ENCODE results near the gene OVAAL. TPM values are rescaled to one million over a fixed set of nuclear protein-coding genes. Genes with fewer than 3 reads are reported as not detected.

OVAAL gene
- total RNA-seq, 2 experiments from 2014 or later = not detected

GRCh38 chr1:180603223-180603849 is 44.6 kb downstream of the OVAAL start:
- Histone ChIP-seq H2AFZ (ENCODE audit: low read length) (no peak overlapping the region), H3K4me3 (ENCODE audit: low read depth, low read length, poor library complexity, severe bottlenecking) (no peak overlapping the region), H3K27ac (ENCODE audit: low read depth, low read length, poor library complexity, severe bottlenecking) (no peak overlapping the region), H3K4me2 (ENCODE audit: low read length) (no peak overlapping the region), H3K9me3 (ENCODE audit: low read length) (no peaks in the 10 kb centered on the region), H3K4me1 (ENCODE audit: insufficient read depth, low read length, poor library complexity, severe bottlenecking) (no peaks in the 10 kb centered on the region), H3K79me2 (ENCODE audit: insufficient read depth, low read depth, low read length) (no peaks in the 10 kb centered on the region), H4K20me1 (ENCODE audit: insufficient read depth, low read length) (no peaks in the 10 kb centered on the region), H3K9me2 (ENCODE audit: insufficient read depth, low read length) (no peaks in the 10 kb centered on the region), H3K36me3 (ENCODE audit: insufficient read depth, low read length) (no peaks in the 10 kb centered on the region)
- CTCF ChIA-PET (ENCODE audit: unreplicated experiment) = no interaction called here
- no peak for DNase-seq (ENCODE audit: low spot score)
- POLR2A ChIA-PET = interaction anchor here (0.5 kb wide), 1 partner anchor 37 kb away, joined by 3 read pairs; no protein-coding TSS in a partner anchor
- TF ChIP-seq EZH2phosphoT487 (IDR thresholded peaks at IDR 0.05; ENCODE audit: borderline replicate concordance, low read depth, low read length) (no peak), CTCF (conservative IDR thresholded peaks at IDR 0.05; ENCODE audit: low read length) (no peak)
- no TSS peak for BruUV-seq (replicated peaks)
- intact Hi-C loops (cut with micrococcal nuclease; ENCODE audit: unreplicated experiment) = no loop called here

- intact Hi-C loops (cut with micrococcal nuclease; ENCODE audit: unreplicated experiment) = no loop called here
- no peaks in the 10 kb centered on the region for H3K79me2 ChIP-seq (ENCODE audit: insufficient read depth, low read depth, low read length)
- DNase-seq (ENCODE audit: low spot score) = no peak
- H3K27ac ChIP-seq (ENCODE audit: low read depth, low read length, poor library complexity, severe bottlenecking) = no peak overlapping the region
- no peaks in the 10 kb centered on the region for H3K9me2 ChIP-seq (ENCODE audit: insufficient read depth, low read length)
- H2AFZ ChIP-seq (ENCODE audit: low read length) = no peak overlapping the region
- POLR2A ChIA-PET = interaction anchor here (0.5 kb wide), 1 partner anchor 37 kb away, joined by 3 read pairs; no protein-coding TSS in a partner anchor
- H3K4me2 ChIP-seq (ENCODE audit: low read length) = no peak overlapping the region
- CTCF ChIA-PET (ENCODE audit: unreplicated experiment) = no interaction called here
- H3K9me3 ChIP-seq (ENCODE audit: low read length) = no peaks in the 10 kb centered on the region
- TF ChIP-seq CTCF (conservative IDR thresholded peaks at IDR 0.05; ENCODE audit: low read length) (no peak), EZH2phosphoT487 (IDR thresholded peaks at IDR 0.05; ENCODE audit: borderline replicate concordance, low read depth, low read length) (no peak)
- no peak overlapping the region for H3K4me3 ChIP-seq (ENCODE audit: low read depth, low read length, poor library complexity, severe bottlenecking)
- no TSS peak for BruUV-seq (replicated peaks)
- no peaks in the 10 kb centered on the region for H4K20me1 ChIP-seq (ENCODE audit: insufficient read depth, low read length)
- H3K36me3 ChIP-seq (ENCODE audit: insufficient read depth, low read length) = no peaks in the 10 kb centered on the region
- no peaks in the 10 kb centered on the region for H3K4me1 ChIP-seq (ENCODE audit: insufficient read depth, low read length, poor library complexity, severe bottlenecking)
These were observed 45.1 kb downstream of the OVAAL start for GRCh38 chr1:180603850-180604226.

- intact Hi-C loops (cut with micrococcal nuclease; ENCODE audit: unreplicated experiment) = no loop called here
- CTCF ChIA-PET (ENCODE audit: unreplicated experiment) = no interaction called here
These were observed 47.4 kb downstream of the OVAAL start for GRCh38 chr1:180606155-180606554.

More at GRCh38 chr1:180606155-180606554, 47.4 kb downstream of the OVAAL start:
- TF ChIP-seq EZH2phosphoT487 (IDR thresholded peaks at IDR 0.05; ENCODE audit: borderline replicate concordance, low read depth, low read length) (no peak), CTCF (conservative IDR thresholded peaks at IDR 0.05; ENCODE audit: low read length) (no peak)
- POLR2A ChIA-PET = no interaction called here
- H4K20me1 ChIP-seq (ENCODE audit: insufficient read depth, low read length) = no peaks in the 10 kb centered on the region
- no peak for DNase-seq (ENCODE audit: low spot score)
- H3K4me3 ChIP-seq (ENCODE audit: low read depth, low read length, poor library complexity, severe bottlenecking) = no peak overlapping the region
- H3K9me3 ChIP-seq (ENCODE audit: low read length) = no peaks in the 10 kb centered on the region
- BruUV-seq (replicated peaks) = no TSS peak
- H3K27ac ChIP-seq (ENCODE audit: low read depth, low read length, poor library complexity, severe bottlenecking) = no peak overlapping the region
- H2AFZ ChIP-seq (ENCODE audit: low read length) = no peak overlapping the region
- no peaks in the 10 kb centered on the region for H3K36me3 ChIP-seq (ENCODE audit: insufficient read depth, low read length)
- H3K4me1 ChIP-seq (ENCODE audit: insufficient read depth, low read length, poor library complexity, severe bottlenecking) = peaks cover 2% of the 10 kb centered on the region
- H3K79me2 ChIP-seq (ENCODE audit: insufficient read depth, low read depth, low read length) = no peaks in the 10 kb centered on the region
- H3K9me2 ChIP-seq (ENCODE audit: insufficient read depth, low read length) = no peaks in the 10 kb centered on the region
- H3K4me2 ChIP-seq (ENCODE audit: low read length) = no peak overlapping the region

All from OCI-LY7 (cell line).